ENCODE measurements around the gene ST6GALNAC2.
"Not testable (repeated sequence)": the region's sequence is repeated elsewhere in the genome, so short reads cannot be mapped to it uniquely, and the experiment has no call there.

The ST6GALNAC2 gene

GRCh38 chr17:76570457-76570856, 15.2 kb downstream of the ST6GALNAC2 start:
- DNase-seq (ENCODE audit: low read depth) = no peak

GRCh38 chr17:76569607-76570279, 15.9 kb downstream of the ST6GALNAC2 start:
- no peak for DNase-seq (ENCODE audit: low read depth)

- DNase-seq (ENCODE audit: low read depth) = no peak
Observed at GRCh38 chr17:76568811-76569221, 16.8 kb downstream of the ST6GALNAC2 start.

DNA sequence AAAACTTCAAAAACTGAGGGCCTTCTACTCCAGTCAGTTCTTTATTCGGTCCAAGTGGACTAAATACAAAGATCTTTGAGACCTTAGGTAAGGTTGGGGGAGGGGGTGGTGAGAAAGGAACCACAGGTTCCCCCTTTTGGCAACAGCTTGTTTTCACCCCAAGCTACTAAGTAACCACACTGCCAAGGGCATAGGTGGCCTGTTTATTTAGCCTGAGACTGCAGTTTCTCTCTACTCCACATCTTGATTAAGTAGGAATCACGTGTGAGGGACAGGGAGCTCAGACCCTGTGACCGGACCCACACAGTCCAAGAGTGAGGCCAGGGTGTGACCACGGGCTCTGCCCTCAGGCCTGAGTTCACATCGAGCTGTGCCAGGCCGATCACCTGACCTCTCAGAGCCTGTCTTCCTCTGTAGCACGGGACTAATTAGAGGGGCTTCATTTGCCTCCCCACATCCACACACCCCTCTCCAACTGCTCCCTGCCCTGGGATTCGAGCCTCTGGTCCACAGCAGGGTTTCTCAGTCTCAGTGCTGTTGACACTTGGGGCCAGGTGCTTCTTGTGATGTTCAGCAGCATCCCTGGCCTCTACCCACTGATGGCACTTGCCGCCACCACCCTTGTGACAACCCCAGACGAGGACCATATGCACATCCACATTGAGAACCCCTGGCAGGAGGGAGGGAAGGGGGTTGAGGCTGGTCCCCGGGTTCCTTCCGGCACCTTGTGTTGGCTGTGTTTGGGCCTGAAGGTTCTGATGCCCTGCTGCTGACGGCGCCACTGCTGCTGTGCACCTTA, 17.8 kb downstream of the ST6GALNAC2 start:
- no peak for DNase-seq (ENCODE audit: low read depth)

DNA sequence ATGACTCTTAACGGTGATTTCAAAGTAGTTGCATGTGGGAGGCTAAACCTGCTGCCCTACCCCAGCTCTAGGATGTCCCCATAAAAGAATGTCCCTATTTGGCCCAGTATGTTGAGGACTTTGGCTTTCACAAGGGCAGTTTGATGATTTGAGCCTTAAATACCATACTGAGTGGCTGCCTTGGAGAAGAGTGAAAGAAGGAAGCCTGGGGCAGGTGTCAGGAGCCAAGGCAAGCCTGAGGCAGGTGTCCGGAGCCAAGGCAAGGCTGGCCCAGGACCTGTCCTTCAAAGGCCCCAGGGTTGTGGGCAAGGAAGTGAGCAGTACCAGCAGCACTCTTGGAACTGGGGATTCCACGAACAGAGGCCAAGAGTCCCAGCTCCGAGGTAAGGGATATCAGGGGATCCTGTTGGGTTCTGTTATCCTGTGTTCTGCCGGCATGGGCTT, 18.6 kb downstream of the ST6GALNAC2 start:
- no peak for DNase-seq (ENCODE audit: low read depth)

DNA sequence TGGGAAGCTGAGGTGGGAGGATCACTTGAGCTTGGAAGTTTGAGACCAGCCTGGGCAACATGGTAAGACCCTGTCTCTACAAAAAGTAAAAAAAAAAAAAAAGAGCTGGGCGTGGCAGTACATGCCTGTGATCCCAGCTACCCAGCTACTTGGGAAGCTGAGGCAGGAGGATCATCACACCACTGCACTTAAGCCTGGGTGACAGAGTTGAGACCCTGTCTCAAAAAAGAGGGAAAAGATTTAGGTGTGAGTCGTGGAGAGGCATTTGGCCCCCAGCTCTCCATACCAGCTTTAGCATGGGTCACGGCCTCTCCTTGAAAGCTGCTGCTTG, 19.1 kb downstream of the ST6GALNAC2 start:
- DNase-seq (ENCODE audit: low read depth) = no peak

- no peak for DNase-seq (ENCODE audit: low read depth)
Observed at GRCh38 chr17:76565728-76566612, 19.7 kb downstream of the ST6GALNAC2 start.

DNA sequence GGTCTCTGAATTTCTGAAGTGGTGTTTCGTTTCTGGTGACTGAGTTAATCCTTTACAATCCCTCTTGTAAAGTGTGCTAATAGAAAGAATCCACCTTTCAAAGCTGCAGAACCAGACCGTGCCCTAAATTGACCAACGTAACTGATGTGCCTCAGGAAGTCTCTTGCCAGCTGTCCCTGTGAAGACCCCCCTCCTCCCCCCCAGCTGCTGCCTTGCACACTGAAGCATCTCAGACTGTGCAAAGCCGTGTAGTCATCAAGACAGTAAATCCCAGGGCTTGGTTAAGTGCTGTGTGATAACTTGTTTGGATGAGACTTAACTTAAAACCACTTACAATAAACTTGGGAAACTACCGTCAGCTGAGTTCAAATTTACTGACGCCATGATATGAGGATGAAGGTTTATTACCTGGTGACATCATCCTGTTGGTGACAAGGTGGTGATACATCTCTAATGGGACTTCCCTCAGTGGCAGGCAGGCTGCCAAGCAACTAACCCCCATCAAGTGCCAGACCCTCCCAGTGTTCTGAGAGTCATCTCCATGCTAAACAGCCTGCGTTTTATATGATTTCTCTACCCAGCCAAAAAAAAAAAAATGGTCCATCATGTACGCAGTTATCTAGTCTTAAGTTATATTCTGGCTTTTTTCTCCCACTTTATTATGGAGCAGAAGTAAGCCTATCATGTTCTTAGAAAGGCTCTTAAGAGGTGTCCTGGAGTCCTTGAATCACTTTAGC, 20.5 kb downstream of the ST6GALNAC2 start:
- DNase-seq (ENCODE audit: low read depth) = not testable (repeated sequence)

- DNase-seq (ENCODE audit: low read depth) = not testable (repeated sequence)
Observed at GRCh38 chr17:76563359-76563758, 22.3 kb downstream of the ST6GALNAC2 start.

DNA sequence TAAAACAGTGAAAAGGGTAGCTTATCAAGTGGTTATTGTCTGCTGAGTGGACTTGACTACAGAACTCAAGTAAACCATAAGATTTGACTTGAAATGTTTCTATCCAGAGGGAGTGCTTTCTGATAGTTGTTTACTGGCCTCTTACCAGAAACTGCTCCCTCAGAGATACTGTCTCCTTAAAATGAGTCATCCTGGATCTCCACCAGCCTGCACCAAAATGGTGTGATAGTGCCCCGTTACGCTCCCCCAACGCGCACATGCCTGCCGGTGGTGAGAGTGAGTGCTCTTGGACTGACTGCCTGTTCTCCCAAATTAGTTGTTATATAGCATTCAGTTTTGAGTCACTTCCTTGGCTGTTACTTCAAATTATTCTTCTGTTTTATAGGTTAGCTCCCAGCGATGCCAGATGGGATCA, 22.9 kb downstream of the ST6GALNAC2 start:
- no peak for DNase-seq (ENCODE audit: low read depth)

GRCh38 chr17:76561799-76562268, 23.8 kb downstream of the ST6GALNAC2 start:
- DNase-seq (ENCODE audit: low read depth) = no peak

DNA sequence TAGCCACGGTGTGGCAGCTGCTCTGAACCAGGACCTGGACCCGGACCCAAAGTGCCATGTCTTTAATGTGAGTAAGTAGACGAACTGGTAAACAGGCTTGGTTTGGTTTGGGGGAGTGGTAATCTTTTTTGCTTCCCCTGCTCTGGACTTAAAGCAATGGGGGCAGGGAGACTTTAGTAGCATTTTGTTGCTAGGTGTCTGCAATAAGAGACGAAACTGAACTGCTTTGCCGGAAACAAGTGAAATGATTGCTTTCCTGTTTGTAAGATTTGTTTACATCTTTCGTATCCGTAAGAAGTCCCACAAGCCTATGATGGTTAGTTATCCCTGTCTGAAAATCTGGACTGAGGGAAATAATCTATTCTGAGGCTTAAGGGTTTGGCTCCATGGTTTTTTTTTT, 24.3 kb downstream of the ST6GALNAC2 start:
- no peak for DNase-seq (ENCODE audit: low read depth)

GRCh38 chr17:76560877-76561221, 24.8 kb downstream of the ST6GALNAC2 start:
- no peak for DNase-seq (ENCODE audit: low read depth)

- no peak for DNase-seq (ENCODE audit: low read depth)
Observed at GRCh38 chr17:76560036-76560876, 25.4 kb downstream of the ST6GALNAC2 start.

GRCh38 chr17:76559460-76559859, 26.2 kb downstream of the ST6GALNAC2 start:
- DNase-seq (ENCODE audit: low read depth) = not testable (repeated sequence)

- no peak for DNase-seq (ENCODE audit: low read depth)
Observed at GRCh38 chr17:76558198-76559095, 27.2 kb downstream of the ST6GALNAC2 start.

GRCh38 chr17:76557368-76558197, 28.1 kb downstream of the ST6GALNAC2 start:
- DNase-seq (ENCODE audit: low read depth) = peak; percentile 92

- DNase-seq (ENCODE audit: low read depth) = no peak
Observed at GRCh38 chr17:76556765-76557367, 28.8 kb downstream of the ST6GALNAC2 start.
